Measurements from ENCODE around the gene CAPZA1. TPM values are rescaled to one million over a fixed set of nuclear protein-coding genes. Genes with fewer than 3 reads are reported as not detected.

CAPZA1 gene
- total RNA-seq, 4 donors from 2014 or later, result 129 to 286 (median 209) TPM

DNA sequence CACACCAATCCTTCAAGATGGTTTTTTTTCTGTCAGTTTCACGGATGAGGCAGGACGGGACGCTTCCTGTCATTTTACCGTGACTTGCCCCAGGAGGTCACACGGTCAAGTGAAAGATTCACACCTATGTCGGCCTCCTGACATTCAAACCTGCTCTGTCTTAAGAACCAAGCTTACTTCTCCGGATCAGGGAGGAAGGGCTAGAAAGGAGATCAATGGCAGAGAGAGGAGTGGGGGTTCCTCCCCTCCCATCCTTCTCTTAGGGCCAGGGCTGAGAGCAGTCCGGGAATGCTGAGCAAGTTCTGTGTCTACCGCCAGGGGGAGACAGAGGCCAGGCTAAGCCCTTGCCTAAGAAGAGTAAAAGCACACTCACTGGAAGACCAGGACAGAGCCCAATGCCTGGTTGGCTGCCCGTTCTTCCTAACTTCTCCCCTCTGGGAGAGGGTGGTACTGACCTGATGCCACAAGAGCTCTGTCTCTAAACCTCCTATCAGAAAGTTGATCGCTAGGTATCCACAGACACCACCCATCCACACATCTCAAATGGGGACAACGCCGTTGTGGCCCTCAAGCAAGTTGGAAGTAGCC, 96.6 kb downstream of the CAPZA1 start:
- Histone ChIP-seq H3K9me3 (no peaks in the 10 kb centered on the region), H3K27me3 (peaks cover 0 to 21% (median 0%) of the 10 kb centered on the region in 4 donors), H3K27ac (peak overlapping the region; percentile 69 to 85 (median 78)), H3K4me3 (peak overlapping the region; percentile 59 to 81 (median 63)), H3K36me3 (peaks cover 0 to 8% (median 0%) of the 10 kb centered on the region in 3 donors), H3K4me1 (peaks cover 4 to 42% (median 18%) of the 10 kb centered on the region in 3 donors)
- WGBS, 2 donors, result 16 to 20% methylated on average over 12 to 13 of the region's 13 CpGs
- intact Hi-C loops (cut with DNase I), result loop anchor here (5.0 kb wide), 1 partner anchor 91 kb away; no protein-coding TSS in a partner anchor
- no peak for TF ChIP-seq POLR2A (IDR thresholded peaks at IDR 0.05)
- TF ChIP-seq, protein P1, sequence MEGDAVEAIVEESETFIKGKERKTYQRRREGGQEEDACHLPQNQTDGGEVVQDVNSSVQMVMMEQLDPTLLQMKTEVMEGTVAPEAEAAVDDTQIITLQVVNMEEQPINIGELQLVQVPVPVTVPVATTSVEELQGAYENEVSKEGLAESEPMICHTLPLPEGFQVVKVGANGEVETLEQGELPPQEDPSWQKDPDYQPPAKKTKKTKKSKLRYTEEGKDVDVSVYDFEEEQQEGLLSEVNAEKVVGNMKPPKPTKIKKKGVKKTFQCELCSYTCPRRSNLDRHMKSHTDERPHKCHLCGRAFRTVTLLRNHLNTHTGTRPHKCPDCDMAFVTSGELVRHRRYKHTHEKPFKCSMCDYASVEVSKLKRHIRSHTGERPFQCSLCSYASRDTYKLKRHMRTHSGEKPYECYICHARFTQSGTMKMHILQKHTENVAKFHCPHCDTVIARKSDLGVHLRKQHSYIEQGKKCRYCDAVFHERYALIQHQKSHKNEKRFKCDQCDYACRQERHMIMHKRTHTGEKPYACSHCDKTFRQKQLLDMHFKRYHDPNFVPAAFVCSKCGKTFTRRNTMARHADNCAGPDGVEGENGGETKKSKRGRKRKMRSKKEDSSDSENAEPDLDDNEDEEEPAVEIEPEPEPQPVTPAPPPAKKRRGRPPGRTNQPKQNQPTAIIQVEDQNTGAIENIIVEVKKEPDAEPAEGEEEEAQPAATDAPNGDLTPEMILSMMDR (IDR thresholded peaks at IDR 0.05), result peak; percentile 89 to 97 (median 96)
- no peak for DNase-seq

DNA sequence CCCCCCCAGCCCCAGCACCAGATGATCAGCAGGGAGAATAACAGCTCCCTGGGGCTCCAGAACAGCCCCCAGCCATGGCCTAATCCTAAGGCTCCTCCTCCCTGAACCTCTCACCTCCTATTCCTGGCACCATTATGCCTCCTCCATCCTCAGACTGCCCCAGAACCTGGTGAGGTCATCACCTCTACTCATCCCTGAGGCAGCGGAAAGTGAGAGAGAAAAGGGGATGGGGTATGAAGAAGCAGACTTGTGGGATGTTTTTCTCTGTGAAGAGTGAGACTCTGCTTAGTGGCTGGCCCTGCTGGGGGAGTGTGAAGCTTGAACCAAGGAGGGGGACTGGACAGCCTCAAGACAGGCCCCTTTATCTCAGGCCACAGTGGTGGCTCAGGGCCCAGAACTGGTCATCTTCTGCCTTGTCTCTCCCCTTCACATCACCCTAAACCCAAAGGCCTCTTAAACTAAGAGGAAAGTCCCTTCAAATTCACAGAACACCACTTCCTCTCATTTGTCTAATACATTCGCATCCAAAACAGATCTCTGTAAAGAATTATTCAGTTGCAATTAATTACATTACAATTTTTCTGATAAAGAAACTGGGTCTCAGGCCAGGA, 97.7 kb downstream of the CAPZA1 start:
- intact Hi-C loops (cut with DNase I), result loop anchor here (5.0 kb wide), 1 partner anchor 90 kb away; no protein-coding TSS in a partner anchor
- Histone ChIP-seq H3K4me1 (peaks cover 7 to 48% (median 22%) of the 10 kb centered on the region in 3 donors), H3K36me3 (no peaks in the 10 kb centered on the region), H3K27ac (no peak overlapping the region), H3K27me3 (peaks cover 0 to 23% (median 0%) of the 10 kb centered on the region in 4 donors), H3K4me3 (no peak overlapping the region), H3K9me3 (no peaks in the 10 kb centered on the region)
- DNase-seq, result no peak
- TF ChIP-seq, protein P1 (IDR thresholded peaks at IDR 0.05), result no peak
- TF ChIP-seq POLR2A (IDR thresholded peaks at IDR 0.05), result no peak
- WGBS, 2 donors, result 83 to 97% methylated on average over 1 to 2 of the region's 2 CpGs

DNA sequence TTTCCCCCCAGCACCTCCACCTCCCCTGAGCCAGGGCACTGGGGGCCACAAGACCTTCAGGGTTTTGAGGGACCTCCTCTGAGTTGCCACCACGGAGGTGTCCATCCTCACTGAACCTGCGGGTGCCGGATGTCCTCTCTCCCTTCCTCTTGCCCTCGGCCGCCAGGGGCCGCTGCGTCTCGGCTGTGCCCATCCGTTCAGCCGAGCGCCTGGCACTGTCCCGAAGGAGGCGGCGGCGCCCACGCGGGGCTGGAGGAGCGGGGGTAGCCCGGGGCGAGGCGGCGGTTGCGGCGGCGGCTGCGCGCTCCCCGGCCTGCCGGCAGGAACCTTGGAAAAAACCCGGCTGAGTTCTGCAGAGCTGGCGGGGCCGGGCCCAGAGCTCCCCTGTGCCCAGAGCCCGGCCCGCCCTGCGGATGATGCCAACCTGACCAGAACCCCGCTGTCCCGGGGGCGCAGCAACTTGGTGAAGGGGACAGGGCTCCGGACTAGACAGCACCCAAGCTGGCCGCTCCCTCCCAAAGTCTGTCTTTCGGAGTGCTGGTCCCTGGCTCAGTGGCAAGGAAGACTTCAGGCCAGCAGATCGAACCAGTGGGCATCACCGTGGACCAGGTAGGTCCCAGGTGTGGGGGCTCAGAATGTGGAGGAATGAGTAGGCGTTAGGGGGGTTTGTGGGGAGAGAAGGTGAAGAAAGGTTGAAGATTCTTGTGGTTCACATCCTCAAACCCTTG, 99.2 kb downstream of the CAPZA1 start:
- TF ChIP-seq, protein P1 (IDR thresholded peaks at IDR 0.05), result peak; percentile 83 to 93 (median 88)
- TF ChIP-seq POLR2A (IDR thresholded peaks at IDR 0.05), result no peak
- no peaks in the 10 kb centered on the region for H3K9me3 ChIP-seq
- no peak overlapping the region for H3K27ac ChIP-seq
- peak overlapping the region in 2 of 4 donors; percentile 37 to 61 for H3K4me3 ChIP-seq
- peaks cover 13 to 53% (median 23%) of the 10 kb centered on the region in 3 donors for H3K4me1 ChIP-seq
- H3K36me3 ChIP-seq, result no peaks in the 10 kb centered on the region
- 34 to 60% methylated on average over 2 to 7 of the region's 44 CpGs for WGBS, 2 donors
- H3K27me3 ChIP-seq, result peaks cover 0 to 29% (median 0%) of the 10 kb centered on the region in 4 donors
- no peak for DNase-seq
- intact Hi-C loops (cut with DNase I), result loop anchor here (5.0 kb wide), 1 partner anchor 88 kb away; no protein-coding TSS in a partner anchor

DNA sequence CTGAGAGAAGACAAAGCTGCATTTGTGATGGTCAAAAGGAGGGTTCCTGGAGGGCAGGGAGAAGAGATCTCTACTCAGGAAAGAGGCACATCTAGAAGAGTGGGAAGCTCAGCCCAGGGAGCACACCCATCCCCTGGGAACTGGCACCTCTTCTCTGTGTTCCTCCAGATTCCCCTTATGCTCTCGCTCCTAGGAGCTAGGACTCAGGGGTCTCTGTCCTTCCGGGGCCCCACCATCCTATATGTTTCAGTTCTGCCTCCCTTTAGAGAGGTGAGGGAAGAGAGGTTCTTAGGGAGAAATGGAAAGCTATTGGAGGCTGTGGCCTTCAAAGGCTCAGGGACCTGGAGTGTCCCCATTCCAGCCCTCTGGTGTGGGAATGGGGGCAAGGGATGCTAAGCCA, 100.1 kb downstream of the CAPZA1 start:
- Histone ChIP-seq H3K27ac (no peak overlapping the region), H3K27me3 (peaks cover 0 to 33% (median 0%) of the 10 kb centered on the region in 4 donors), H3K36me3 (no peaks in the 10 kb centered on the region), H3K4me3 (no peak overlapping the region), H3K9me3 (no peaks in the 10 kb centered on the region), H3K4me1 (peaks cover 13 to 45% (median 14%) of the 10 kb centered on the region in 3 donors)
- TF ChIP-seq, protein P1 (IDR thresholded peaks at IDR 0.05), result no peak
- no peak for TF ChIP-seq POLR2A (IDR thresholded peaks at IDR 0.05)
- 94 to 95% methylated on average over 2 of the region's 2 CpGs for WGBS, 2 donors
- no peak for DNase-seq
- intact Hi-C loops (cut with DNase I), result loop anchor here (5.0 to 10.0 kb wide), 2 partner anchors 88 to 325 kb away; no protein-coding TSS in a partner anchor
